SU-DHL-6 (cell line): ENCODE measurements around the gene EDNRB.

Experiments used
- H2AFZ ChIP-seq: fragments of 200-600 bp; sonication (generic); 2 replicates; pipeline ENCODE4 v1.6.1; 2014; ENCODE audit warnings: low read depth, mild to moderate bottlenecking, moderate library complexity, mixed read lengths, antibody characterized with exemption, low read length; ENCODE audit not compliant: severe bottlenecking
- H3F3A ChIP-seq: fragments of 200-600 bp; shearing (Covaris generic); 2 replicates; pipeline ENCODE4 v1.6.0; 2016; ENCODE audit warnings: antibody characterized with exemption, mild to moderate bottlenecking; ENCODE audit not compliant: insufficient read depth
- H3K27ac ChIP-seq: fragments of 200-600 bp; sonication (generic); 2 replicates; pipeline ENCODE4 v1.5.1; 2016; ENCODE audit warnings: low read depth, mild to moderate bottlenecking, low read length, moderate library complexity, mixed read lengths
- H3K27me3 ChIP-seq: fragments of 200-600 bp; sonication (generic), shearing (Covaris generic); 2 replicates; pipeline ENCODE4 v1.6.0; 2014; ENCODE audit warnings: mild to moderate bottlenecking, low read length
- H3K36me3 ChIP-seq: fragments of 200-600 bp; sonication (generic); 2 replicates; pipeline ENCODE4 v1.6.1; 2014; ENCODE audit warnings: mild to moderate bottlenecking, low read length, mixed read lengths
- H3K4me2 ChIP-seq: fragments of 300-600, 200-600 bp; shearing (Covaris generic), sonication (generic); 2 replicates; pipeline ENCODE4 v1.6.0; 2014; ENCODE audit warnings: low read length, low read depth, mild to moderate bottlenecking; ENCODE audit not compliant: poor library complexity, severe bottlenecking
- H3K4me3 ChIP-seq: fragments of 200-600 bp; sonication (generic); 2 replicates; pipeline ENCODE4 v1.5.1; 2014; ENCODE audit warnings: antibody characterized with exemption, low read length, mild to moderate bottlenecking, mixed read lengths; ENCODE audit not compliant: insufficient read depth, poor library complexity, severe bottlenecking
- H3K79me2 ChIP-seq: fragments of 200-600 bp; sonication (generic); 2 replicates; pipeline ENCODE4 v1.6.1; 2014; ENCODE audit warnings: mild to moderate bottlenecking, low read length, moderate library complexity; ENCODE audit not compliant: insufficient read depth
- H3K9ac ChIP-seq: fragments of 200-600 bp; sonication (generic); 2 replicates; pipeline ENCODE4 v1.7.0; 2014; ENCODE audit warnings: mild to moderate bottlenecking, low read length
- H3K9me2 ChIP-seq: fragments of 200-600 bp; sonication (generic); replicated peaks from 2 replicates; pipeline ENCODE4 v1.6.1; 2014; ENCODE audit warnings: low read length; ENCODE audit not compliant: insufficient read depth
- H3K9me3 ChIP-seq: fragments of 200-600 bp; sonication (generic); 2 replicates; pipeline ENCODE4 v1.6.1; 2014; ENCODE audit warnings: low read length, mixed read lengths; ENCODE audit not compliant: insufficient read depth
- H4K20me1 ChIP-seq: fragments of 200-600 bp; sonication (generic); 2 replicates; pipeline ENCODE4 v1.6.1; 2014; ENCODE audit warnings: low read depth, mild to moderate bottlenecking, antibody characterized with exemption, low read length, moderate library complexity, mixed read lengths
- CTCF ChIP-seq: fragments of 200-600 bp; sonication (generic); IDR thresholded peaks from one replicate; pipeline ENCODE4 v1.5.1; 2017; ENCODE audit warnings: antibody characterized with exemption, mild to moderate bottlenecking, low read length, moderate library complexity; ENCODE audit not compliant: insufficient read depth, poor library complexity, severe bottlenecking
- EZH2phosphoT487 ChIP-seq: fragments of 200-600 bp; sonication (generic), shearing (Covaris generic); conservative IDR thresholded peaks from 2 replicates; pipeline ENCODE4 v1.6.1; 2018; ENCODE audit warnings: mild to moderate bottlenecking, antibody characterized with exemption, low read length, moderate library complexity, mixed read lengths

Gene EDNRB

DNA sequence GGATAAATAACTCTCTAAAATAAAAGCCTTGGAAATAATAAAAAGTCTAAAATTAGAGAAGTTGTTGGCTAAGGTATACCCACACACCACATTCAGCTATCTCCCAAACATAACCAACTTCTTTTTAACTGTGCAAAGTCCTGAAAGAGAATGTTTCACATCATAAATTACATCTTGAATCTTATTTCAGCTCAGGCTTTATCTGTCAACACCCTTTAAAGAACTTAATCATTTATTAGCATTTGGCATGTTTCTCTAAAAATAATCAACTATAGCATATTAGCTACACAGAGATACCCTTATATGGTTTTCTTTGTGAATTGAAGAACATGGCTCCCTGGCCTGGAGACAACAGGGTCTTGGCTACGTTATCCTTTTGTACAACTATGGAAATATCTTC lies 6.9 kb downstream of the EDNRB start:
- Histone ChIP-seq H3K9ac (no peak overlapping the region), H3K4me2 (no peak overlapping the region), H3F3A (no peaks in the 10 kb centered on the region), H3K36me3 (no peaks in the 10 kb centered on the region), H4K20me1 (no peaks in the 10 kb centered on the region), H3K9me3 (no peaks in the 10 kb centered on the region), H2AFZ (no peak overlapping the region), H3K9me2 (no peaks in the 10 kb centered on the region), H3K27ac (no peak overlapping the region), H3K27me3 (no peaks in the 10 kb centered on the region), H3K79me2 (no peaks in the 10 kb centered on the region), H3K4me3 (no peak overlapping the region)
- no peak for TF ChIP-seq CTCF
- no peak for TF ChIP-seq EZH2phosphoT487

- Histone ChIP-seq H3K4me2 (no peak overlapping the region), H3F3A (no peaks in the 10 kb centered on the region), H3K36me3 (no peaks in the 10 kb centered on the region), H3K9ac (no peak overlapping the region), H3K27me3 (no peaks in the 10 kb centered on the region), H3K4me3 (no peak overlapping the region), H2AFZ (no peak overlapping the region), H3K9me3 (no peaks in the 10 kb centered on the region), H4K20me1 (no peaks in the 10 kb centered on the region), H3K9me2 (no peaks in the 10 kb centered on the region), H3K27ac (no peak overlapping the region), H3K79me2 (no peaks in the 10 kb centered on the region)
- TF ChIP-seq CTCF (no peak), EZH2phosphoT487 (no peak)
Measured at GRCh38 chr13:77909827-77910226, 8.8 kb downstream of the EDNRB start.

GRCh38 chr13:77908531-77908930 lies 10.1 kb downstream of the EDNRB start:
- Histone ChIP-seq H3K27me3 (no peaks in the 10 kb centered on the region), H3K9me3 (no peaks in the 10 kb centered on the region), H3K27ac (no peak overlapping the region), H4K20me1 (no peaks in the 10 kb centered on the region), H3K36me3 (no peaks in the 10 kb centered on the region), H3F3A (no peaks in the 10 kb centered on the region), H3K4me2 (no peak overlapping the region), H3K4me3 (no peak overlapping the region), H3K9me2 (no peaks in the 10 kb centered on the region), H3K9ac (no peak overlapping the region), H2AFZ (no peak overlapping the region), H3K79me2 (no peaks in the 10 kb centered on the region)
- TF ChIP-seq EZH2phosphoT487: no peak
- no peak for TF ChIP-seq CTCF
